GM19328 (cell line): ENCODE data around the gene ABRACL.
"Not testable (repeated sequence)": the region's sequence is repeated elsewhere in the genome, so short reads cannot be mapped to it uniquely, and the experiment has no call there.

Experiments
- ATAC-seq: cut with Tn5 transposase; IDR thresholded peaks from one replicate; pipeline ENCODE4 v1.9.1; 2021; ENCODE audit warnings: mild to moderate bottlenecking, moderate library complexity; ENCODE audit not compliant: unreplicated experiment

Gene ABRACL

GRCh38 chr6:139010674-139011073 lies 17.9 kb upstream of the ABRACL start:
- no peak for ATAC-seq

- no peak for ATAC-seq
Observed at GRCh38 chr6:139011980-139012379, 16.6 kb upstream of the ABRACL start.

GRCh38 chr6:139013185-139013800 lies 15.3 kb upstream of the ABRACL start:
- no peak for ATAC-seq

GRCh38 chr6:139014945-139015344 lies 13.6 kb upstream of the ABRACL start:
- no peak for ATAC-seq

GRCh38 chr6:139016337-139017213 lies 12.0 kb upstream of the ABRACL start:
- peak; percentile 97 for ATAC-seq

GRCh38 chr6:139017227-139017626 lies 11.3 kb upstream of the ABRACL start:
- ATAC-seq, result no peak

GRCh38 chr6:139019722-139020121 lies 8.8 kb upstream of the ABRACL start:
- no peak for ATAC-seq

GRCh38 chr6:139020689-139021088 lies 7.9 kb upstream of the ABRACL start:
- ATAC-seq, result no peak

- ATAC-seq, result not testable (repeated sequence)
Observed at GRCh38 chr6:139025416-139025815, 3.1 kb upstream of the ABRACL start.

- ATAC-seq, result no peak
Observed at GRCh38 chr6:139027620-139028182, 844 bp upstream of the ABRACL start.

- ATAC-seq, result peak; percentile 3
Observed at GRCh38 chr6:139028215-139028657, 309 bp upstream of the ABRACL start.

- peak; percentile 22 for ATAC-seq
Observed at GRCh38 chr6:139029470-139030227, 1.1 kb downstream of the ABRACL start.

- ATAC-seq, result peak; percentile 37
Observed at GRCh38 chr6:139030228-139030963, 1.9 kb downstream of the ABRACL start.

- no peak for ATAC-seq
Observed at GRCh38 chr6:139037490-139037889, 8.9 kb downstream of the ABRACL start.

- no peak for ATAC-seq
Observed at GRCh38 chr6:139044250-139044649, 15.7 kb downstream of the ABRACL start.

GRCh38 chr6:139047677-139048076 lies 19.1 kb downstream of the ABRACL start:
- ATAC-seq, result no peak

- ATAC-seq, result not testable (repeated sequence)
Observed at GRCh38 chr6:139048912-139049311, 20.4 kb downstream of the ABRACL start.

- not testable (repeated sequence) for ATAC-seq
Observed at GRCh38 chr6:139050131-139050769, 21.7 kb downstream of the ABRACL start.

- ATAC-seq, result no peak
Observed at GRCh38 chr6:139050770-139051313, 22.3 kb downstream of the ABRACL start.
